Mucosa of rectum (tissue), 2 donors: Measurements from ENCODE around the gene PXDN.

Experiments
- H3K27ac ChIP-seq, 2 donors: one replicate each; pipeline ENCODE4 v1.7.0; 2013; ENCODE audit warnings: inconsistent platforms in 2 of 2, low read depth in 2 of 2, low read length in 2 of 2
- H3K27me3 ChIP-seq, 2 donors: one replicate each; pipeline ENCODE4 v1.7.0; 2013; ENCODE audit warnings: low read length in 2 of 2; ENCODE audit not compliant: control insufficient read depth in 2 of 2, insufficient read depth in 2 of 2
- H3K36me3 ChIP-seq, 2 donors: one replicate each; pipeline ENCODE4 v1.7.0; 2013; ENCODE audit warnings: low read length in 2 of 2; ENCODE audit not compliant: control insufficient read depth in 2 of 2, insufficient read depth in 2 of 2
- H3K4me1 ChIP-seq, 2 donors: one replicate each; pipeline ENCODE4 v1.7.0; 2013; ENCODE audit warnings: low read length in 2 of 2, mild to moderate bottlenecking in 1 of 2; ENCODE audit not compliant: control insufficient read depth in 2 of 2, insufficient read depth in 2 of 2
- H3K4me3 ChIP-seq, 2 donors: one replicate each; pipeline ENCODE4 v1.7.0; 2013; ENCODE audit warnings: low read length in 2 of 2
- H3K9ac ChIP-seq, 2 donors: one replicate each; pipeline ENCODE4 v1.7.0; 2013; ENCODE audit warnings: low read length in 2 of 2, low read depth in 1 of 2, mild to moderate bottlenecking in 1 of 2
- H3K9me3 ChIP-seq, 2 donors: one replicate each; pipeline ENCODE4 v1.7.0; 2013; ENCODE audit warnings: low read length in 2 of 2; ENCODE audit not compliant: control insufficient read depth in 2 of 2
- donor health status: healthy.
- donor health status: Normal muscosa, but diverticular disease.

PXDN gene

DNA sequence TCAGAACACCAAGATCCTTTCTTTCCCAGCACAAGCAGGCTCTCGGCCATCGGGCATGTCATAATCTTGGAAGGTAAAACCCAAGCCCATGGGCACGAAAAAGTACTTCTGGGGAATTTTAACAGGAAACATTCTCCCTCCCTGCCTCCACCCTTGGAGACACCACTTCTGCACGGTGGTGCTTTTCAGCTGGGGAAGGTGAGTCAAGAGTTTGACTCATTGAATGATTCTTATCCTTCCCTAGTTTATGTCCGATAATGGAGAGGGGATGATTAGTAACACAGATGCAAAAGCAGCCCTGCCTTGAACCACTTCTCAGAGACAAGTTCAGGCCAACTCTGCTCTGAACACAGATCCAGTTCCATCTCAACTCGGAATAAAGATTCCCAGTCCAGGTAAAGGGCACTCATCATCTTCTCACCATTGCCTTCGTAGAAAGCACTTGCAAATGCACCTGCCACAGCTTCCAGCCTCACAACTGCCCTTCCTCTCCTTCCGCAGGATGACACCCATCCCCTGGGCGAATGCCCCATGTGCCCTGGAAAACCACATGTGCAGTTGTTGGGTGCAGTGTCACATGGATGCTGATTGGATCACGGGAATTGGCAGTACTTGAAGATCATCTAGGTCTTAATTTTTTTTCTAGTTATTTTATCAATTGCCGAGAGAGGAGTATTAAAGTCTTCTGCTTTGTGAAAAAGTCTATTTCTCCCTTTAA lies 136.2 kb downstream of the PXDN start:
- Histone ChIP-seq H3K4me1 (peaks cover 0 to 4% of the 10 kb centered on the region in 2 donors), H3K27me3 (no peaks in the 10 kb centered on the region), H3K36me3 (no peaks in the 10 kb centered on the region), H3K9me3 (no peaks in the 10 kb centered on the region), H3K27ac (no peak overlapping the region), H3K4me3 (no peak overlapping the region), H3K9ac (no peak overlapping the region)

DNA sequence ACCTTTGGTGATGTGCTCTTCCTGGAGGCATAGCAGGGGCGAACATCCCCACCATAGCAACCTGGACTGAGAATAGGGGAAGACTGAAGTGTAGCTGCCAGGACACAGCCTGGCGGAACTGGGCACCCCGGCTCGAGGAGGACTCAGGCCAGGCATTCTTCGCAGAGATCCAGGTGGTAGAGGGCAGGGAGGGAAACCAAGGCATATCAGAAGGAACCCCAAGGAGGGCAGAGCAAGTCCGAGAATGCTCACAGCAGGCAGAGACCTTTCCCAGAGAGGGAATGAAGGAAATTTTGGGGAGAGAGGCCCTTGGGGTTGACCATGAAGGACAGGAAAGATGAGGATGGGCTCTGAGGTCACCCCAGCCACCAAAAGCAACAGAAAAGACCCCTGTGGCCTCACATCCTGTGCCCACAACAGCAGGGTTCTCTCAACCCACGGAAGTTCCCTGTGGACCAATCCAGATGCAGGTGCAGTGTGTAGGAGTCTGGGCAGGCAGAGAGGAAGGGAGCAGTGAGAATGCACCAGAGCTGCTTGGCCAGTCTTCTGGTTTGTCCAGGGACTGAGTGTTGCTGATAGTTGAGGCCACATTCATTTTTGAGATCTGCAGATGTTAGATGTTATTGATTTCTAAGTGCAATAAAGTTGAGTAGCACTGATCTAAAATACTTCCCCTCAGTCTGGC lies 136.9 kb downstream of the PXDN start:
- Histone ChIP-seq H3K4me3 (no peak overlapping the region), H3K4me1 (peaks cover 0 to 4% of the 10 kb centered on the region in 2 donors), H3K9ac (no peak overlapping the region), H3K27me3 (no peaks in the 10 kb centered on the region), H3K9me3 (no peaks in the 10 kb centered on the region), H3K36me3 (no peaks in the 10 kb centered on the region), H3K27ac (no peak overlapping the region)

GRCh38 chr2:1606421-1607235 lies 137.7 kb downstream of the PXDN start:
- Histone ChIP-seq H3K27ac (no peak overlapping the region), H3K9ac (no peak overlapping the region), H3K4me3 (no peak overlapping the region), H3K9me3 (no peaks in the 10 kb centered on the region), H3K36me3 (no peaks in the 10 kb centered on the region), H3K4me1 (peaks cover 0 to 4% of the 10 kb centered on the region in 2 donors), H3K27me3 (no peaks in the 10 kb centered on the region)

GRCh38 chr2:1606046-1606400 lies 138.3 kb downstream of the PXDN start:
- no peaks in the 10 kb centered on the region for H3K27me3 ChIP-seq
- no peak overlapping the region for H3K4me3 ChIP-seq
- H3K36me3 ChIP-seq, result no peaks in the 10 kb centered on the region
- H3K27ac ChIP-seq, result peak overlapping the region in 1 of 2 donors; percentile 38
- peaks cover 0 to 5% of the 10 kb centered on the region in 2 donors for H3K4me1 ChIP-seq
- no peak overlapping the region for H3K9ac ChIP-seq
- no peaks in the 10 kb centered on the region for H3K9me3 ChIP-seq

- Histone ChIP-seq H3K27ac (peak overlapping the region; percentile 2 to 38), H3K4me1 (peaks cover 0 to 7% of the 10 kb centered on the region in 2 donors), H3K9ac (no peak overlapping the region), H3K27me3 (no peaks in the 10 kb centered on the region), H3K36me3 (no peaks in the 10 kb centered on the region), H3K9me3 (no peaks in the 10 kb centered on the region), H3K4me3 (no peak overlapping the region)
These were observed 138.9 kb downstream of the PXDN start for GRCh38 chr2:1605102-1606045.

DNA sequence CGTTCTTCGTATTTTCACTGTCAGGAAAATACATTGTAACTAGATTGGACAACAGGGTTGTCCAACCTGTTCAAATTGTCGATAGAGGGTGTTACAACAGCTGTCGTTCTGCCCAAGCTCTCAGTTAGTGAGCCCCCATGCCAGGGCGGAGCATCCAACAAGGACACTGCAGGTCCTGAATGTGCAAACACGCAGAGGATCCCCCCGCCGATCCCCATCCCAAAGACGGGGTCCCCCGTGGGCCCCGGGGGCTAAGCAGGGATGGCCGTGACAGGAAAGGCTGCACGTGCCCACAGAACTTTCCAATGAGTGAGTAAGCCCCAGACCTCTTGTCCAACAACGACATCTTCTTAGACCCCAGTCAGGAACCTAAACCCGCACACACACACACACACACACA lies 140.8 kb downstream of the PXDN start:
- Histone ChIP-seq H3K4me1 (peaks cover 0 to 9% of the 10 kb centered on the region in 2 donors), H3K27me3 (no peaks in the 10 kb centered on the region), H3K9ac (no peak overlapping the region), H3K36me3 (no peaks in the 10 kb centered on the region), H3K9me3 (no peaks in the 10 kb centered on the region), H3K4me3 (no peak overlapping the region), H3K27ac (no peak overlapping the region)

DNA sequence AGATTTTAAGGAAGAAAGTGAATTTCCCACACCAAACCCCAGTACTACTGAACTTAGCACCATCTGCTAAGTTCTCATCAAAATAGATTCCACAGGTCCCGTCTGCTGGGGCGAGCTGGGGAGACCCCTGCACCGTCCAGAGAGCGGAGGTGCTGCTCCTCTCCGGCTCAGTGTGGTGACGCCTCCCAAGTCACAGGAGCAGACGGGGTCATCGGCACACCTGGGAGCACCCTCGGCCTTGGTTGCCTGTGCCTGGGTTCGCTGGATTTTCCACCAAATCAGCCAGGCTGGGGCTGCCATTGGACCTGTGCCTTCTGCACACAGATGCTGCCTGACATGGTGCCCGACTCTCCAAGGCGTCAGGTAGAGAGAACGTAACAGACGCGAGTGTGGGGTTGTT lies 141.3 kb downstream of the PXDN start:
- Histone ChIP-seq H3K4me1 (peaks cover 0 to 9% of the 10 kb centered on the region in 2 donors), H3K4me3 (no peak overlapping the region), H3K9ac (no peak overlapping the region), H3K27ac (peak overlapping the region in 1 of 2 donors; percentile 16), H3K9me3 (no peaks in the 10 kb centered on the region), H3K36me3 (no peaks in the 10 kb centered on the region), H3K27me3 (no peaks in the 10 kb centered on the region)

DNA sequence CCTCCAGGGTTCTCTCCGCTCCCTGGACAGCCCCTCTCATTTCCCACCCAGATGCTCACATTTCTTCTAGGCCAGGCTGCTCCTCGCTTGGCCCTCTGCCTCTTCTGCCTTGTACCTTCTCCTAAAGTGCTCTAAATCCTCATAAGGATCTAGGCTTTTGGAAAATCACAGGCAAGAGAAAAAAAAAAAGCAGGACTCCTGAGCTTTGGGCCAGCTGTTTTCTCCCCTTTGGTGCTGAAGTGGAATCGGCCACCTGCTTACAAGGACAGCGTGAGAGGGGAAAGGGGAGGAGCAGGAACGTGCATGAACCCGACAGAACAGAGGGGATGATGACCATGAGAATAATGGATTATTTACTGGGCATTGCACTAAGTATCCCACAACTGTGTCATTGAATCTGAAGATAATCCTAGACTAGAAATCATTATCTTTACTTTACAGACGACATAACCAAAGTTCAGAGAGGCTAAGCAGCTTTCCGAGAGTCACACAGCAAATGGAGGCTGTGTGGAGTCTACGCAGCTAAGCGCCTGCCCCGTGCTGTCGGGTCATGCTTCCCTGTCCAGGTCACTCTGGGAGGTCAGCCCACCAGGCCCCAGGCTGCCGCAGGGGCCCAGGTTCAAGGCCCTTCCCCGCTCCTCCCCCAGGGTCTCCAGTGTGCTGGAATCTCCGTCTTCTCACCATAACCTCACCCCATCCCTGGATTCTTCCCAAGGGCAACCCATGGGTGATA lies 141.9 kb downstream of the PXDN start:
- Histone ChIP-seq H3K27ac (peak overlapping the region; percentile 17 to 63), H3K9me3 (no peaks in the 10 kb centered on the region), H3K4me1 (peaks cover 0 to 9% of the 10 kb centered on the region in 2 donors), H3K4me3 (no peak overlapping the region), H3K36me3 (no peaks in the 10 kb centered on the region), H3K27me3 (no peaks in the 10 kb centered on the region), H3K9ac (no peak overlapping the region)
